Right lung (tissue), 5 donors: ENCODE measurements around the gene KRT36. TPM values are rescaled to one million over a fixed set of nuclear protein-coding genes. Genes with fewer than 3 reads are reported as not detected.
A peak's percentile ranks its signal among the peaks of the same experiment; 100 is the strongest.

Experiments
- DNase-seq, 2 donors: peaks; one replicate each; pipeline ENCODE4 v3.0.0-alpha.2; 2013
- polyA plus RNA-seq, 5 donors: library from polyadenylated mRNA; unstranded; fragments of 120-200 nt; gene quantifications; one replicate each; pipeline versions ENCODE4 v1.2.1 to v1.2.3, GENCODE V29; 2013; ENCODE audit warnings: inconsistent platforms in 1 of 5, low replicate concordance in 1 of 5; ENCODE audit not compliant: insufficient read length in 5 of 5, insufficient read depth in 1 of 5

KRT36 gene
- polyA plus RNA-seq, 5 donors = not detected

DNA sequence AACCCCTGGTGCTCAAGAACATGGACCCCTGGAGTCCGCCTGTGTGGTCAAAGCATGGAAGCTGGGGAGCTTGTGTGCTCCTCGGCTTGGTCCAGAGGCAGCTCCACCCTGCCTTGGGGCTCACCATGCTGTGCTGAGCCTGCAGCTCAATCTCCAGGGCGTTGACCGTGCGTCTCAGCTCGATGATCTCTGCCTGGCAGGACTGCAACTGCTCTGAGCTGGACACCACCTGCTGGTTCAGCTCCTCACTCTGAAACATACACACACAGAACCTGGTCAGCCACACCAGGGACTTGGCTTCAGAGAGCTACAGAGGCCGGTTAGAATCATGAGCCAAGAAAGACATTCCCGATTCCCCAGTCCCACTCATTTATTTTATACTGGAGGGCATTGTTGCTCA is 11.5 kb downstream of the KRT36 start:
- DNase-seq = no peak

DNA sequence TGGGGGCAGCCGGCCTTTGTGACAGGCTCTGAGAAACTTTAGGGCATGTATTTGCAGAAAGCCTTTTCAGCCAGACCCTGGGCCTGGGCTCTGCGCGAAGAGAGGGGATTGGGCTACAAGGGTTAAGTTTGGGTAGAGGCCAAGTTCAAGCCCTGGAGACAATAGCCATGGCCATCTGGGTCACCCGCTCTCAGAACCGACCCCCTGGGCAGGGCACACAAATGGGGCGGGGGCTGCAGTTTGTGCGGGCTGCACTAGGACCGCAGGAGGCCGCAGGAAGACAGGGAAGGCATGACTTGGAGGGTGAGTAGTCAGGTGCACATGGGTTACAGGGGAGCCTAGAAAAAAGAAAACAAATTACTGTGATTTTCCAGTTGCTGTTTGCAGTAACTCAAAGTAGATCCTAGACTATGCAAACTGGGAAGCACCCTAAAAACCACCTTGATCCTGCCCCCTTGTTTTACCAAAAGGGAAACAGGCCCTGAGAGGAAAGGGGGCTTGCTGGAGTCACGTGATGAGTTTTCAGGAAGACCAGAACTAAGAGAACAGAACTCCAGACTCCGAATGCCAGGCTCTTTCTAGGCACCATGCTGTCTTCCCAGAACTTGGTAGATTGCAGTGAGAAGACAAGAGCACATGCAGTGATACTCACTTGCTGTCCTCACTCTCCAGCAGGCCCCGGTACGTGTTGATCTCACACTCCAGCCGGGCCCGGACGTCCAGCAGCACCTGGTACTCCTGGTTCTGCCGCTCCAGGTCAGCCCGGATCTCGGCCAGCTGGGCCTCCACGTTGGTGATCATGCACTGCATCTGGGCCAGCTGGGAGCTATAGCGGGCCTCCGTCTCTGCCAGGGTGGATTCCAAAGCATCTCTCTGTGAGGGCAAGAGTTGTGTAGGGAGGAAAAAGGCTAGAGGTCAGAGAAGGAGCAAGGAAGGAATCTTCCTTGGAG is 12.6 kb downstream of the KRT36 start:
- DNase-seq = no peak

DNA sequence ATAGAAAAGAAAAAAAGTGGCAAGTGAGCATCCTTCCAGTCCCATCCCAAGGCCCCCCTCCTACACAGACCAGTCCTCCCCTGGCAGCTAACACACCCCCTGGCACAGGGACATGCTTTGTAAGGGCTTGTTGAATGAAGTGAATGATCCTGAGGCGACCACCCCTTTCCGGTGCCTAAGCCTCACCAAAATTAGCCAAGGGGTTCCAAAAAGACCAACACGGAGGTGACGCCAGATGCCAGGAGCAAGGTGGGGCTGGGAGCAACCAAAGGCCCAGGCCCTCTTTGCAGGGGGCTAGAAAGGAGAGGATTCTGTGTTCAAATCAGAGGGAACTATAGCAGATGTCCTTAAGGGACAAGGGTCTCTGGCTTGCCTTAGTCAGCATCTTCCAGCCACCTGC is 14.3 kb downstream of the KRT36 start:
- no peak for DNase-seq

DNA sequence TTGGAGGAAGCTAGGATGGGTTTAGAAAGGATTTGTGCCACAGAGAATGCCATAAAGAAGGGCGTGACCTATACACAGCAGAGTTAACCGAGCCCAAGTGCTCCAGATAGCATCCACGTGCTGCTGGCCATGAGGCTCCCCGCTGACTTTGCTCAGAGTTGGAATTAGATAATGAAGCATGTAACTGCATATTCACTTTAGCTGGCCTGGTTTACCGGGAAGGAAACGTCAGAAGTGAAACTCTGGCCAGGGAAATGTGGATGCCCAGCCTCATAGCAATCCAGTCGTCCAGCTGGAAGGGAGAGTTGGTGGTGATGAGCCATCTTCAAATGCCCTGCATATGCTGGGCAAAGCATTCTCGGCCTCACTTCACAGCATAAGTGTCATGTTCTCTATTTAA is 14.8 kb downstream of the KRT36 start:
- no peak for DNase-seq

DNA sequence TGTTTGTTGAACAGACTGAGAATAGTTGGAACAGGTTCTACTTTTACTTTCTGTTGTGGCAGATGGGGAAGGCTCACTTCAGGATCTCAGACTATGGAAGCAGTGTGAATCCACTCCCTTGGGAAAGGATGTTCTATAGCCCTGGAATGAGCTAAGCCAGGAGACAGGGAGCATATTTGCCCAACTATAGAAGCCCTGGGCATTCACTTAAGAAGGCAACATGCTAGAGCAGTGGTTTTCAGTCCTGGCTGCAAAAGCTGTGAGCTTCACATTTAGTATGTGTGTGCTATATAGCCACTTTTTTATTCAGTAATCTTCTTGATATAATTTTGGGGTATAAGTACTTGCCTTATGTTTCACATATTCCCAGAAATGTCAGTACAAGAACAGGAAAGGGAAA is 21.4 kb downstream of the KRT36 start:
- no peak for DNase-seq

DNA sequence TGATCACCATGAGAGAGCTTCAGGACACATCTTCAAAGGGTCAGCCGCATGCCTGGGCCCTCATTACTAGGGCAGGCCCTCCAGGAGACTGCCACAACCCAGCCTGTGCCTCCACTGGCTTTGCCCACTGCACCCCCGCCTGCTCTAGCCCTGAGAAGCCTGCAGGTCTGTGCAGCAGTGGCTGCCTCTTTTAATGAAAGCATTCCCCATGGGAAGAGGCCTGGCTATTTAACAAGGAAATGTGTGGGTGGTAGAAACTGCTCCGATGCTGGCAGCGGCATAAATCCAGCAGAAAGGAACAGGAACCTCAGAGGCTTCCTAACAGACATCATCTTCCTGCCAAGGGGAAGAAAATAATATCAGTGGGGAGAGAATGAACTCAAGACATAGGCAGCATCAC is 22.1 kb downstream of the KRT36 start:
- no peak for DNase-seq

DNA sequence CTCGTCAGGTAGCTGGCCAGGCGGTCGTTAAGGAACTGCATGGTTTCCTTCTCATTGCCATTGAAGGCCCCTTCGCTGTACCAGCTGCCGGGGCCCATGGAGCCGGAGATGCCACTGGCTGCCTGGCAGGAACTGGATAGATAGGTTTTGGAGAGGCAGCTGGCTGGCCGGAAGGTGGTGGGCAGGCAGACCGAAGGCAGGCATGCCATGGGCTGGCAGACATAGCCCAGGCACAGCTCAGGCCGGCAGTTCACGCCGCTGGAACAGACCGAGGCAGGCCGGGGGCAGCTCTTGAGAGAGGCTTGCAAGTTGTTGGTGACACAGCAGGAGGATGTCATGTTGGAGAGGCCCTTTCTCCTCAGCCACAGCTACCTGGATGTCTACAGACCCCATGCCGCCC is 22.7 kb downstream of the KRT36 start, which contains the start of gene KRT32:
Gene KRT32 (minus strand): TSS at position 399 of the 400 bp plus-strand sequence. CDS start 61 bp downstream, at position 338.
- DNase-seq = no peak

DNA sequence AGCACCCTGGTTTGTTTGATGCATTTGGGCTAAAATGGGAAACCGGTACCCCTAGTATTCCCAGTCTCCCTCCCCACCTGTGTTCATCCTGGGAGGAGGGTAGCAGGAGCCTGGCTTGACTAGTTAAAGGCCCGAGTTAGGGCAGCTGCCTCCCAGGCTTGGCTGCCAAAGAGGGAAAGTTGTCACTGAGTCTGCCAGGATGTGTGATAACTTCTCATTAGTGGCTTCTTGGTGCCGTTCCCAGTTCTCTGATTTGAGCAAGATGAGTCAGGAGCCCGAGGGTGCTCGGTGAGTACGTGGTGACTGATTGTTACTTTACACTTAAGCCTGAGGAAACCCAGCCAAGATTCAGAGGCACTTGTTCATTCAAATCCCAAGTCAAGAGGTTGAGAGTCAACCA is 25.0 kb downstream of the KRT36 start:
- peak; percentile 27 to 30 for DNase-seq

DNA sequence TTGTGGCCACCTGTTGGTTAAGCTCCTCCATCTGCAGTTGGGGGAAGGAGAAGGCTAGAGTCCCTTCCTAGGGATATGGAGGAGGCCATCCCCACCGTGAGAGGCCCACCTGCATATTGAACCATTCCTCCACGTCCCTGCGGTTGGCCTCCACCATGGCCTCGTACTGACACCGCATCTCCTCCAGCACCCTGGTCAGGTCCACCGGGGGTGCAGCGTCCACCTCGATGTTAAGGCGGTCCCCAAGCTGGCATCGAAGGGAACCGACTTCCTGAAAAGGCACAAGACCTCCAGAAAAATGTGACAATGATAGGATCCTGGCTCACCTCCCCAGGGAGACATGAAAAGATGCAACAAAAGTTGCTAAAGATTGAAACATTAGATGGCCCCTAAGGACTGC is 25.5 kb downstream of the KRT36 start:
- DNase-seq = no peak

DNA sequence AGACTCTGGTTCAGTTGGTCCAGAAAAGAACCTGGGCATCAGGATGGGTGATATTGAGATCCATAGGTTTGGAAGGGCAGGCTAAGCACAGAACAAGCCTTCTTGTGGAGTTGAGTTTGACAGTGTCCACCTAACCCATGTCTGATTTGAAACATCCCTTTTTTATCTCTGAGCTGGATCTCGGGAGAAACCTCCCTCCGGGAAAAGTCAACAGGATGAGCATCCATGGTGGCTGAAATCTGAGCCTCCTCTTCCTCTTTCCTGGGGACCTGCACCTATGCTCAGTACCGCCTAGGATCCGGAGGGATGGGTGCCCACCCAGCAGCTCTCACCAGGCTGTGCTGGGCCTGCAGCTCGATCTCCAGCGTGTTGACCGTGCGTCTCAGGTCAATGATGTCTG is 26.0 kb downstream of the KRT36 start:
- no peak for DNase-seq

DNA sequence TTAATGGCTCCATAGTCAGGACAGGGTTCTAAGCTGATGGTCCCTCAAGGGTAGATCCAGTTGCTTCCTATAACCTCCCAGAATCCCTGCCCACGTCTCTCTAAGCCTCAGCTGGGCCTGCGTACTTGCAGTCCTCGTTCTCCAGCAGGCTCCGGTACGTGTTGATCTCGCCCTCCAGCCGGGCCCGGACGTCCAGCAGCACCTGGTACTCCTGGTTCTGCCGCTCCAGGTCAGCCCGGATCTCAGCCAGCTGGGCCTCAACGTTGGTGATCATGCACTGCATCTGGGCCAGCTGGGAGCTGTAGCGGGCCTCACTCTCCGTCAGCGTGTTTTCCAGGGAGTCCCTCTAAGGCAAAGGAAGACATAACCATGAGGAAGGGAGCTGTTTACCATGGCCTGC is 27.0 kb downstream of the KRT36 start:
- DNase-seq = no peak

DNA sequence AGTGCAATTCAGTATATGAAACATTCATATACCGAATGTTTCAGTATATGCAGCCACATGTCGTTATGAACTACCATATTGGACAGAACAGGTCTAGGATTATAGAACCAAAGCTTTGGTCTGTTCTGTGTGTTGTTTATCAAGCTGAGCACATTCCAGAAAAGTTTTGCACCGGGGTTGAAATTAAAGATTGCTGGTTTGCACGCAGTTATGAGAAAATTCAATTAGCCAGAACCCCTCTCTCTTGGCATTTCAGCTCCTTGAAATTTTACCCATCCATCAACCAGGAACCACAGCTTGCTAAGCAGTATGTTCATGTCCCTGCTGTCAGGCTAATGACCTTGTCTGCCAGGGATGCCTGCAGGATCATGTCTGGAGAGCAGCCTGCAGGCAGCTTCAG is 32.0 kb downstream of the KRT36 start:
- DNase-seq = no peak

DNA sequence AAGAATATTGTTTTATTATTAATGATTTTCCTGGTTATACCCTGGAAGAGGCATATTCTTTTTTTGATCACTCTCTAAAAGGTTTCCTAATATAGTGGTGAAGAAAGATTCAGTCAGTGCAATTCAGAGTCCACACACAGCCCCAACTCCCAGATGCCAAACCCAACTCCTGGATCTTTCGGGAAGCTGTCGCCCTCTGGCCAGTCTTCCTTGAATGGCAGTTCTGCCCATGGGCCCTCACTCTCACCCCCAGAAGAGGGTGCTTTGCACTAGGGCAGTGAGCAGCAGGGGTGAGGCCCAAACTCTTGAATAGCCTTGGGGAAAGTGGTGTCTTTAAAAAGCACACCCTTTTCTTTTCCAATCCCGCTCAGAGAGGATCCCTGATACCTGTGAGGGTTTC is 33.5 kb downstream of the KRT36 start:
- no peak for DNase-seq

DNA sequence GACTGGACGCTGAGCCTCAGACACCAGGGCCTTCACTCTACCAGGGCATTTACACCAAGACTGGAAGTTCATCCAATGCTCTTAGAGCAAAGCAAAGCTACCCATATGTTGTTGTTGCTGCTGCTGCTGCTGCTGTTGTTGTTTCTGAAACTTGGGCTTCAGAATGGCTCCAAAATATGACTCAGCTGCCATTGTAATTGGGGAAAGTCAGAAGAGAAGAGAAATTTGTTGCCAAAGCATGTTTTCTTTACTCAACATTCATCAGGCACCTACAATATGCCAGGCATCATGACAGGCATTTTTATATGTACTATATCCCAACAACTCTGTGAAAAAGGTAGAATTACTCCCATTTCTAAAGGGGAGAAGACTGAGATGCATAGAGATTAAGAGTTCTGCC is 34.5 kb downstream of the KRT36 start:
- no peak for DNase-seq

DNA sequence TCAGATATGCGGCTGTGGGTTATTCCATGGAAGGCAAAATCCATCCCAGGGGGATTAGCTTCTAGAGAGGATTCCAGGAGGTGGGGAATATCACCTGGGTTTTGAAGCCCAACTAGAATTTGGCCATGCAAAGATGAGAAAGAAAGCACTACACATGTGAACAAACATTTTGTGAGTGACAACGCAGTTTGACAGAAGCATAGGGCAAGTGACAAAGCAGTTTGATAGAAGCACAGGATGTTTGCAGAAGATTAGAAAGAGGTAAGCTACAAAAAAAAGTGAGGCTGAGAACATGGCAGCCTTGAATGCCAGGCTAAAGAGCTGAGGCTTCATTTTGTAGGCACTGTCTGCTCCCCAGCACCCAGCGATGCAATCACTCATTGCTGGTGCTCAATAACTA is 36.6 kb downstream of the KRT36 start:
- no peak for DNase-seq

DNA sequence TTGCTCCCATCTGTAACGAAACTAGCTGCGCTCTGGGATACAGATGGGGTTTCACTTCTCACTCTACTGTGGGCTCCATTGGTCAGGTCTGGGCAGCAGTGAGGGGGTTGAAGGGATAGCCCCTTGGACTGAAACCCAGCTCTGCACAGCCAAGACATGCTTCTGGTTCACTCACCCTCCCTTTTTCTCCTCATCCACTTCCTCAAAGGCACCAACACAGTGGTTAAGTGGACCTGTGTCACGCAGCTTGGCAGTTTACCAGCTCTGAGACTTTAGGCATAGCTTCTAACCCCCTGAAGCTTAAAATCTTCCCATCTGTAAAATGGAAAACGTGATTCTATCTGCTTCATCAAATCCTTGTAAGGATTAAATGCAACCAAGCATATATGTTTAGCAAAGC is 37.4 kb downstream of the KRT36 start:
- DNase-seq = no peak

DNA sequence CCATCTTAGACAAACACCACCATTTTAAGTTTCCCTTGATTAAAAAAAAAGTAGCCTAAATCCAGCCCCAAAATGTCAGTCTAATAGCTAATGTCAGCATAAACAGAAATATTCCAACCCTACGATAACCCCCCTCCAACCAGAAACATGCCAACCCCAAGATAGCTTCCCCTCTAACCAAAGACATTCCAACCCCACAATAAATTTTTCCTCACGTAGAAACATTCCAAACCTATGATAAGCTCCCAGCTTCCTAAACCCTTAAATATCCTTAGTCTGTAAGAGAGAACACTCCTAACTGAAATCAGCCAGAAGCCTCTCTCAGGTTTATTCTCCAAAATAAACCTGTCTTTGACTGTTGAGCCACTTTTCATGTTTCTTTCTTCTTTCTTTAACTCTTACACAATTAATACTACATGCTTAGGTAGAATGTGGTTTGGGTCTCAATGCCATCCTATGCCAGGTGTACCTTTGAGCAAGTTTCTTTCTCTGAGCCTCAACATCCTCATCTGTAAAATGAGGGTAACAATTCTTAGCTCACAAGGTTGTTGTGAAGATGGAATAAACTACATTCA is 38.5 kb downstream of the KRT36 start:
- no peak for DNase-seq

DNA sequence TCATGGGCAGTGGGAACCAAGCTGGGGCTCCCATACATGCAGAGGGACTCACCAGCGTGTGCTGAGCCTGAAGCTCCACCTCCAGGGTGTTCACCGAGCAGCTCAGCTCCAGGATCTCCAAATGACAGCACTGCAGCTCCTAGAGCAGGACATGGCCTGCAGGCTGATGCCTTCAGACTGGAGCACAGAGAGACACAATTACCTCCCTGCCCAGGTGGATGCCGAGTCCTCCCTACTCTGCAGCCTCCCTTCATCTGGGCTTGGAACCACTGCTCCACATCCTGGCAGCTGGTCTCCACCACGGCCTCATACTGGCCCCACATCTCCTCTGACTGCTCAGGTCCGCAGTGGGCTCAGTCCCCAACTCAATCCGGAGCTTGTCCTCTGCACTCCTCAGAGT is 40.7 kb downstream of the KRT36 start:
- no peak for DNase-seq

DNA sequence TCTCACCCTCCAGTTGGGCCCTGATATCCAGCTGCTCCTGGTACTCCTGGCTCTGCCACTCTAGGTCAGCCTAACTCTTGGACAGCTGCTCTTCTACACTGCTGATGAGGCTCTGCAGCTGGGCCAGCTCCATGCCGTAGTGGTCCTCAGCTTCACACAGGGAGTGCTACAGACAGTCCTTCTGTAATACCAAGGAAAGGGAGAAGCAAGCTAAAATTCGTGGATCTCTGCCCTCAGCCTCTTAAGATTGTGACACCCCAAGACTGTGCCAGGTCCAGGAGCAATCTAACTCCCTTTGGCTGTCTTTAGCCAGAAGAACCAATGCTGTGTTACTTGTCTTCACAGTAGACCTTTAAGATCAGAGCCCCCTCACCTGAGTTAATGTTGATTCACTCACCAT is 41.2 kb downstream of the KRT36 start:
- no peak for DNase-seq

DNA sequence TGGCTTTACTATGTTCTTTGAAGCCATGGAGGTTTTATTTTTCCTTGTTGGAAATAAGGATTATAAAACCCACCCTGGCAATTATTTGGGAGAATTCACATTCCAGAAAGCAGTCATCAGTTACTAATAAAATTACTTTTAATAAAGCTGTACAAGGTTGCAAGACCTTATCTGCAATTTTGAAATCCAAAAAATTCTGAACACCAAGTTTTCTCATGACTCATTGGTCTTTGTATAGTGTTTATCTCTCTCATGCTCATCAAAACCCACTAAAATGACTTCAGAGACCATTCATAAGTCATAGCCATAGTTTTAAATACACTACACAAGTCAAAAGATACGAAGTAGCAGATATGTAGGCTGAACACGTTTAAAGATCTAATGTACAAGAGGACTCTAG is 42.9 kb downstream of the KRT36 start:
- no peak for DNase-seq

DNA sequence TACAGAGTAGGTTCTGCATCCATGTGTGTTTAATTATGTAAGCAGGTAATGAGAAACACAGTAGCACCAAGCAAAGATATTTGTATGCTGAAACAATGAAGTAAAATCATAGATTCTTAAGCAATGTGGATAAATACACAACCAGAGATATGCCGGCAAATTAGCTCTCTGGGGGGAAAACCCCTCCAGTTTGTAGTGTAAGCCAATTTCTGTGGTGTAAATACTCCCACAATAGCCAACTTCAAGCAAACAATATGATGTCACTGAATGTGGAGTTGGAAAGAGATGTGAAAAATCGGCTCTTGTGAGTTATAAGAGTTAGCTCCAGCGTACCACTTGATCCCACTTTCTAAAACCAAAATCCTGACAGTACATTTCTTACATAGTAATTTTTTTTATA is 45.1 kb downstream of the KRT36 start:
- DNase-seq = no peak

DNA sequence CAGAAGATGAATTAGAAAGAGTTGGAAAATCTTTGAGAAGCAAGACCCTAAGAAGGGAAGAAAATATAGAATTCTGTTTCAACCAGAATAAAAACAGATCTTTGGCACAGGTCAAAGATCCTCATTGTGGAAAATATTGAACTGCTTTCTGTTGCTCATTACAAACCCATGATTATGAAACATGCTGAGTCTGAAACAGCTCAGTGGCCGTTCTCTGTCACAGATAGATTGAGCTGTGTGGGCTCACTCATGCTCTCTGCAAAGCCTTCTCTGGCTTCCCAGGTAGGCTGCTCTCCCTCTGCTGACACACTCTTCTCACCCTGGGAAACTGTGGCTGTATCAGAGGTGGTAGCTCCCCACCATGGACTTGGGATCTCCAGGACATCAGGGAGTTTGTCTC is 45.5 kb downstream of the KRT36 start:
- no peak for DNase-seq

DNA sequence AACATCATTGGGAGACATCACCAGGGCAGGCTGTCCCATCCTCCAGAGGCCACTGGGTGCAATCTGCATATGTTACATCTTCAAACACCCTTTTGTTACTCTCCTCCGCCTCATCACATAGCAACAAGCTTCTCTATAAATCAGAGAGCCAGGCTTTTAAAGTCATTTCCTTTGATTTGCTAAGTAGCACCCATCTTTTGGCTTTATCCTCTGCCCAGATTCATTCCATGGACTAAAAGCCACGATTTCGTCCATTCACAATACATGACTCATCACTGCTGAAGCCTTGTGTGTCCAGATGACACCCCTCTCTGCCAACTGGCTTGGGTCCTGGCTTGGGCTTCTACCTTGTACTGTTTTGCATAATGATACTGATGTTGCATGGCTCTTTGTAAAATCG is 47.0 kb downstream of the KRT36 start:
- DNase-seq = no peak
